ENCODE results near the gene PCDH15. TPM values are rescaled to one million over a fixed set of nuclear protein-coding genes. Genes with fewer than 3 reads are reported as not detected.

Gene PCDH15
- polyA plus RNA-seq, 1 of the 3 experiments (the other 2 are of a cell fraction), result 0.03 TPM

GRCh38 chr10:53836638-53837037, 964.4 kb downstream of the PCDH15 start (continued):
- TF ChIP-seq ZBTB33 (IDR thresholded peaks at IDR 0.05; ENCODE audit: borderline replicate concordance, low read depth) (no peak), CHD2 (IDR thresholded peaks at IDR 0.05; ENCODE audit: low read length, partially characterized antibody) (peak; percentile 37), RCOR1 (IDR thresholded peaks at IDR 0.05; ENCODE audit: low read length) (peak; percentile 86), RAD21 (IDR thresholded peaks at IDR 0.05; ENCODE audit: low read length) (0 out of 2 replicates have a peak, but pooled peaks have one; percentile 19), NRF1 (IDR thresholded peaks at IDR 0.05; ENCODE audit: low read depth, low read length) (no peak), EP300 (IDR thresholded peaks at IDR 0.05; ENCODE audit: borderline replicate concordance in 1 of 2, low read depth in 1 of 2, low read length in 1 of 2) (peak in 1 of 2 experiments; percentile 96; a peak in 2 of 4 replicates), MXI1 (IDR thresholded peaks at IDR 0.05; ENCODE audit: low read depth, low read length) (peak; percentile 32; the same call in 1 of the 2 replicates), YY1 (IDR thresholded peaks at IDR 0.05; ENCODE audit: low read depth) (no peak)

DNA sequence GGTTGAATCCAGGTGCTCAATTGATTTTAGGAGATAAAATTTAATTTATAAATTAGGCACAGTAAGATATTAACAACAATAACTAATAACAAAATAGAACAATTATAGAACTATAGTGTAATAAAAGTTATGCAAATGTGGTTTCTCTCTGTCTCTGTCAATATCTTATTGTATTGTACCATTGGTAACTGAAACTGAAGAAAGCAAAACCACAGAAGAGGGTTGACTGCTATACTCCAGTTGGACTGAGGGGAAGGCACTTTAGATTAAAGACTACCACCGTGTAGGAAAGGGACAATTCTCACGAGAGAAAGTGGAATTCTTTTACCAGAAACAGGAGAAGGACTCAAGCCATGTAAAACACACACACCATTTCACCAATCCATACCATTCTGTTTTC, 967.1 kb downstream of the PCDH15 start:
- no peak overlapping the region for H3K27ac ChIP-seq (ENCODE audit: low read depth in 2 of 2, low read length in 1 of 2)
- no peaks in the 10 kb centered on the region for H3F3A ChIP-seq (replicated peaks; ENCODE audit: insufficient read depth)
- no peak for DNase-seq
- H3K9me2 ChIP-seq, result no peaks in the 10 kb centered on the region
- H3K36me3 ChIP-seq (replicated peaks in 1 of 2; ENCODE audit: control insufficient read depth in 1 of 2, insufficient read depth in 2 of 2, low read length in 1 of 2), result no peaks in the 10 kb centered on the region
- no peak overlapping the region for H3K9ac ChIP-seq
- H3K27me3 ChIP-seq (ENCODE audit: insufficient read depth), result no peaks in the 10 kb centered on the region
- TF ChIP-seq NRF1 (IDR thresholded peaks at IDR 0.05; ENCODE audit: low read depth, low read length), result no peak
- no peak for TF ChIP-seq ZBTB33 (IDR thresholded peaks at IDR 0.05; ENCODE audit: borderline replicate concordance, low read depth)
- TF ChIP-seq NFIC (IDR thresholded peaks at IDR 0.05; ENCODE audit: borderline replicate concordance), result no peak
- no peak for TF ChIP-seq POLR2AphosphoS5 (IDR thresholded peaks at IDR 0.05; ENCODE audit: low read depth, low read length)
- TF ChIP-seq, protein P1, sequence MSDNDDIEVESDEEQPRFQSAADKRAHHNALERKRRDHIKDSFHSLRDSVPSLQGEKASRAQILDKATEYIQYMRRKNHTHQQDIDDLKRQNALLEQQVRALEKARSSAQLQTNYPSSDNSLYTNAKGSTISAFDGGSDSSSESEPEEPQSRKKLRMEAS (IDR thresholded peaks at IDR 0.05; ENCODE audit: low read depth), result no peak
- TF ChIP-seq TEAD4 (IDR thresholded peaks at IDR 0.05; ENCODE audit: borderline replicate concordance, insufficient read depth), result no peak
- no peak for TF ChIP-seq SIN3A (IDR thresholded peaks at IDR 0.05; ENCODE audit: borderline replicate concordance, low read depth, low read length)
- TF ChIP-seq TCF12 (IDR thresholded peaks at IDR 0.05), result no peak
- TF ChIP-seq SMC3 (IDR thresholded peaks at IDR 0.05; ENCODE audit: low read depth, low read length), result no peak
- no peak for TF ChIP-seq IRF3 (IDR thresholded peaks at IDR 0.05; ENCODE audit: low read depth, low read length)
- no peak for TF ChIP-seq RFX5 (IDR thresholded peaks at IDR 0.05; ENCODE audit: low read length)
- TF ChIP-seq RAD21 (IDR thresholded peaks at IDR 0.05; ENCODE audit: low read length), result no peak
- POLR2A ChIA-PET, result no interaction called here
- H2AFZ ChIP-seq (ENCODE audit: low read depth), result no peak overlapping the region
- no peaks in the 10 kb centered on the region for H3K79me2 ChIP-seq (ENCODE audit: insufficient read depth)
- H3K9me3 ChIP-seq, result no peaks in the 10 kb centered on the region
- WGBS (ENCODE audit: low lambda C conversion rate), result 20% methylated on average over 2 of the region's 2 CpGs
- CTCF ChIA-PET, result no interaction called here
- peaks cover 0 to 8% of the 10 kb centered on the region in 2 experiments; a peak in 2 of 4 replicates for H3K4me1 ChIP-seq (ENCODE audit: control insufficient read depth in 1 of 2, insufficient read depth in 2 of 2, low read depth in 1 of 2, low read length in 1 of 2)
- H3K4me2 ChIP-seq, result no peak overlapping the region
- H4K20me1 ChIP-seq (ENCODE audit: insufficient read depth), result no peaks in the 10 kb centered on the region
- H3K4me3 ChIP-seq (ENCODE audit: low read depth in 2 of 2, low read length in 1 of 2), result no peak overlapping the region
